GM18861 (cell line): ENCODE data around the gene RABGAP1L.

ENCODE experiments used
- ATAC-seq: cut with Tn5 transposase; IDR thresholded peaks from one replicate; pipeline ENCODE4 v1.9.1; 2021; ENCODE audit not compliant: unreplicated experiment

The RABGAP1L gene

GRCh38 chr1:174743654-174744561, 584.6 kb downstream of the RABGAP1L start:
- ATAC-seq = no peak

GRCh38 chr1:174744886-174745285, 585.6 kb downstream of the RABGAP1L start:
- ATAC-seq = no peak

GRCh38 chr1:174746024-174746808, 586.9 kb downstream of the RABGAP1L start:
- ATAC-seq = no peak

GRCh38 chr1:174747613-174748012, 588.3 kb downstream of the RABGAP1L start:
- ATAC-seq = no peak

- ATAC-seq = no peak
Measured at GRCh38 chr1:174748586-174748985, 589.3 kb downstream of the RABGAP1L start.

GRCh38 chr1:174753131-174753530, 593.8 kb downstream of the RABGAP1L start:
- ATAC-seq = no peak

- no peak for ATAC-seq
Measured at GRCh38 chr1:174761335-174761734, 602.0 kb downstream of the RABGAP1L start.

- ATAC-seq = no peak
Measured at GRCh38 chr1:174761901-174762585, 602.7 kb downstream of the RABGAP1L start.

- ATAC-seq = no peak
Measured at GRCh38 chr1:174764191-174764590, 604.9 kb downstream of the RABGAP1L start.

GRCh38 chr1:174766727-174767126, 607.4 kb downstream of the RABGAP1L start:
- no peak for ATAC-seq

GRCh38 chr1:174768516-174768915, 609.2 kb downstream of the RABGAP1L start:
- ATAC-seq = no peak

GRCh38 chr1:174768949-174769348, 609.6 kb downstream of the RABGAP1L start:
- ATAC-seq = no peak

GRCh38 chr1:174769961-174770549, 610.7 kb downstream of the RABGAP1L start:
- no peak for ATAC-seq

GRCh38 chr1:174775621-174776020, 616.3 kb downstream of the RABGAP1L start:
- no peak for ATAC-seq

GRCh38 chr1:174777262-174777661, 617.9 kb downstream of the RABGAP1L start:
- ATAC-seq = no peak

GRCh38 chr1:174785510-174785909, 626.2 kb downstream of the RABGAP1L start:
- ATAC-seq = no peak

- ATAC-seq = no peak
Measured at GRCh38 chr1:174786358-174786757, 627.0 kb downstream of the RABGAP1L start.

- ATAC-seq = peak; percentile 43
Measured at GRCh38 chr1:174786760-174787159, 627.4 kb downstream of the RABGAP1L start.

- no peak for ATAC-seq
Measured at GRCh38 chr1:174788981-174789380, 629.7 kb downstream of the RABGAP1L start.

- ATAC-seq = peak; percentile 95
Measured at GRCh38 chr1:174789399-174789798, 630.1 kb downstream of the RABGAP1L start.

GRCh38 chr1:174791863-174792262, 632.5 kb downstream of the RABGAP1L start:
- no peak for ATAC-seq
